ENCODE results near the gene CHMP4A.

CHMP4A gene

GRCh38 chr14:24194873-24195185 is 18.5 kb downstream of the CHMP4A start:
- DNase-seq, result peak; percentile 17

- DNase-seq, result no peak
Measured at GRCh38 chr14:24194186-24194872, 19.0 kb downstream of the CHMP4A start.

GRCh38 chr14:24192933-24193332 is 20.4 kb downstream of the CHMP4A start:
- no peak for DNase-seq

- DNase-seq, result no peak
Measured at GRCh38 chr14:24190416-24190815, 22.9 kb downstream of the CHMP4A start.

GRCh38 chr14:24189460-24189859 is 23.8 kb downstream of the CHMP4A start:
- DNase-seq, result no peak

- DNase-seq, result no peak
Measured at GRCh38 chr14:24189059-24189375, 24.3 kb downstream of the CHMP4A start.

GRCh38 chr14:24188251-24189058 is 24.8 kb downstream of the CHMP4A start, which contains the start of gene IPO4:
TSS of gene IPO4 (minus strand) at chr14:24188816. CDS start at chr14:24188787, 29 bp downstream.
- DNase-seq, result peak; percentile 99

- no peak for DNase-seq
Measured at GRCh38 chr14:24187539-24187915, 25.8 kb downstream of the CHMP4A start.

- no peak for DNase-seq
Measured at GRCh38 chr14:24186831-24187538, 26.3 kb downstream of the CHMP4A start.

GRCh38 chr14:24185741-24186140 is 27.5 kb downstream of the CHMP4A start:
- no peak for DNase-seq

- DNase-seq, result no peak
Measured at GRCh38 chr14:24185026-24185425, 28.3 kb downstream of the CHMP4A start.

GRCh38 chr14:24184104-24184970 is 29.0 kb downstream of the CHMP4A start:
- DNase-seq, result no peak

GRCh38 chr14:24183014-24183481 is 30.2 kb downstream of the CHMP4A start:
- DNase-seq, result no peak

GRCh38 chr14:24182110-24182882 is 31.0 kb downstream of the CHMP4A start:
- DNase-seq, result no peak

- peak; percentile 0 for DNase-seq
Measured at GRCh38 chr14:24181371-24182077, 31.8 kb downstream of the CHMP4A start.

GRCh38 chr14:24179961-24180796 is 33.1 kb downstream of the CHMP4A start:
- DNase-seq, result no peak

GRCh38 chr14:24179294-24179960 is 33.9 kb downstream of the CHMP4A start:
- DNase-seq, result no peak

- no peak for DNase-seq
Measured at GRCh38 chr14:24178399-24179178, 34.7 kb downstream of the CHMP4A start.

- DNase-seq, result no peak
Measured at GRCh38 chr14:24177891-24178290, 35.4 kb downstream of the CHMP4A start.

Measured in hematopoietic multipotent progenitor cell treated with erythropoietin and hydrocortisone succinate and interleukin-3 and kit ligand, for 6 days (in vitro differentiated cells).